ENCODE data around the gene TRIM50.
A peak's percentile ranks its signal among the peaks of the same experiment; 100 is the strongest.
"Not testable (repeated sequence)": the region's sequence is repeated elsewhere in the genome, so short reads cannot be mapped to it uniquely, and the experiment has no call there.

The TRIM50 gene

GRCh38 chr7:73330772-73331171, 2.9 kb upstream of the TRIM50 start:
- no peaks in the 10 kb centered on the region for H3K9me3 ChIP-seq (ENCODE audit: control insufficient read depth in 1 of 2, low read length in 2 of 2)
- no peak overlapping the region for H3K9ac ChIP-seq (ENCODE audit: low read depth in 1 of 2, low read length in 2 of 2)
- no peaks in the 10 kb centered on the region for H3K4me1 ChIP-seq (ENCODE audit: control insufficient read depth in 1 of 2, insufficient read depth in 2 of 2, low read length in 2 of 2)
- no peak overlapping the region for H3K27ac ChIP-seq (ENCODE audit: low read depth, low read length)
- no peaks in the 10 kb centered on the region for H3K36me3 ChIP-seq (ENCODE audit: control insufficient read depth in 1 of 2, insufficient read depth in 2 of 2, low read length in 2 of 2)
- no peaks in the 10 kb centered on the region for H3K27me3 ChIP-seq (ENCODE audit: control insufficient read depth in 1 of 2, insufficient read depth in 2 of 2, low read length in 2 of 2)
- no peak overlapping the region for H3K4me3 ChIP-seq (ENCODE audit: low read depth in 1 of 2, low read length in 2 of 2)

- Histone ChIP-seq H3K9ac (ENCODE audit: low read depth in 1 of 2, low read length in 2 of 2) (no peak overlapping the region), H3K4me3 (ENCODE audit: low read depth in 1 of 2, low read length in 2 of 2) (no peak overlapping the region), H3K36me3 (ENCODE audit: control insufficient read depth in 1 of 2, insufficient read depth in 2 of 2, low read length in 2 of 2) (no peaks in the 10 kb centered on the region), H3K4me1 (ENCODE audit: control insufficient read depth in 1 of 2, insufficient read depth in 2 of 2, low read length in 2 of 2) (no peaks in the 10 kb centered on the region), H3K27ac (ENCODE audit: low read depth, low read length) (no peak overlapping the region), H3K9me3 (ENCODE audit: control insufficient read depth in 1 of 2, low read length in 2 of 2) (no peaks in the 10 kb centered on the region), H3K27me3 (ENCODE audit: control insufficient read depth in 1 of 2, insufficient read depth in 2 of 2, low read length in 2 of 2) (no peaks in the 10 kb centered on the region)
Measured at GRCh38 chr7:73329861-73330581, 2.1 kb upstream of the TRIM50 start.

GRCh38 chr7:73328696-73329095, 814 bp upstream of the TRIM50 start:
- Histone ChIP-seq H3K9ac (ENCODE audit: low read depth in 1 of 2, low read length in 2 of 2) (no peak overlapping the region), H3K27me3 (ENCODE audit: control insufficient read depth in 1 of 2, insufficient read depth in 2 of 2, low read length in 2 of 2) (no peaks in the 10 kb centered on the region), H3K36me3 (ENCODE audit: control insufficient read depth in 1 of 2, insufficient read depth in 2 of 2, low read length in 2 of 2) (no peaks in the 10 kb centered on the region), H3K4me3 (ENCODE audit: low read depth in 1 of 2, low read length in 2 of 2) (no peak overlapping the region), H3K4me1 (ENCODE audit: control insufficient read depth in 1 of 2, insufficient read depth in 2 of 2, low read length in 2 of 2) (peaks cover 0 to 4% of the 10 kb centered on the region in 2 donors), H3K9me3 (ENCODE audit: control insufficient read depth in 1 of 2, low read length in 2 of 2) (no peaks in the 10 kb centered on the region), H3K27ac (ENCODE audit: low read depth, low read length) (no peak overlapping the region)

- not testable (repeated sequence) for H3K27me3 ChIP-seq (ENCODE audit: control insufficient read depth in 1 of 2, insufficient read depth in 2 of 2, low read length in 2 of 2); H3K4me3 ChIP-seq (ENCODE audit: low read depth in 1 of 2, low read length in 2 of 2); H3K9me3 ChIP-seq (ENCODE audit: control insufficient read depth in 1 of 2, low read length in 2 of 2); H3K9ac ChIP-seq (ENCODE audit: low read depth in 1 of 2, low read length in 2 of 2); H3K27ac ChIP-seq (ENCODE audit: low read depth, low read length); H3K4me1 ChIP-seq (ENCODE audit: control insufficient read depth in 1 of 2, insufficient read depth in 2 of 2, low read length in 2 of 2); H3K36me3 ChIP-seq (ENCODE audit: control insufficient read depth in 1 of 2, insufficient read depth in 2 of 2, low read length in 2 of 2)
Measured at GRCh38 chr7:73327449-73327848, 433 bp downstream of the TRIM50 start.

GRCh38 chr7:73325424-73325823, 2.5 kb downstream of the TRIM50 start:
- not testable (repeated sequence) for H3K4me3 ChIP-seq (ENCODE audit: low read depth in 1 of 2, low read length in 2 of 2)

GRCh38 chr7:73324081-73324845, 3.6 kb downstream of the TRIM50 start:
- peak overlapping the region; percentile 0 to 48 for H3K4me3 ChIP-seq (ENCODE audit: low read depth in 1 of 2, low read length in 2 of 2)
- not testable (repeated sequence) for H3K4me1 ChIP-seq (ENCODE audit: control insufficient read depth in 1 of 2, insufficient read depth in 2 of 2, low read length in 2 of 2); H3K9me3 ChIP-seq (ENCODE audit: control insufficient read depth in 1 of 2, low read length in 2 of 2); H3K27ac ChIP-seq (ENCODE audit: low read depth, low read length); H3K36me3 ChIP-seq (ENCODE audit: control insufficient read depth in 1 of 2, insufficient read depth in 2 of 2, low read length in 2 of 2); H3K27me3 ChIP-seq (ENCODE audit: control insufficient read depth in 1 of 2, insufficient read depth in 2 of 2, low read length in 2 of 2)
- H3K9ac ChIP-seq (ENCODE audit: low read depth in 1 of 2, low read length in 2 of 2) = peak overlapping the region in 1 of 2 donors; percentile 25

More at GRCh38 chr7:73325424-73325823, 2.5 kb downstream of the TRIM50 start:
- not testable (repeated sequence) for H3K4me1 ChIP-seq (ENCODE audit: control insufficient read depth in 1 of 2, insufficient read depth in 2 of 2, low read length in 2 of 2); H3K27ac ChIP-seq (ENCODE audit: low read depth, low read length); H3K9ac ChIP-seq (ENCODE audit: low read depth in 1 of 2, low read length in 2 of 2); H3K36me3 ChIP-seq (ENCODE audit: control insufficient read depth in 1 of 2, insufficient read depth in 2 of 2, low read length in 2 of 2); H3K9me3 ChIP-seq (ENCODE audit: control insufficient read depth in 1 of 2, low read length in 2 of 2); H3K27me3 ChIP-seq (ENCODE audit: control insufficient read depth in 1 of 2, insufficient read depth in 2 of 2, low read length in 2 of 2)

GRCh38 chr7:73323434-73324080, 4.3 kb downstream of the TRIM50 start:
- H3K9me3 ChIP-seq (ENCODE audit: control insufficient read depth in 1 of 2, low read length in 2 of 2); H3K36me3 ChIP-seq (ENCODE audit: control insufficient read depth in 1 of 2, insufficient read depth in 2 of 2, low read length in 2 of 2); H3K9ac ChIP-seq (ENCODE audit: low read depth in 1 of 2, low read length in 2 of 2); H3K4me1 ChIP-seq (ENCODE audit: control insufficient read depth in 1 of 2, insufficient read depth in 2 of 2, low read length in 2 of 2); H3K27me3 ChIP-seq (ENCODE audit: control insufficient read depth in 1 of 2, insufficient read depth in 2 of 2, low read length in 2 of 2); H3K27ac ChIP-seq (ENCODE audit: low read depth, low read length): not testable (repeated sequence)
- H3K4me3 ChIP-seq (ENCODE audit: low read depth in 1 of 2, low read length in 2 of 2) = peak overlapping the region in 1 of 2 donors; percentile 48

- H3K9me3 ChIP-seq (ENCODE audit: control insufficient read depth in 1 of 2, low read length in 2 of 2); H3K36me3 ChIP-seq (ENCODE audit: control insufficient read depth in 1 of 2, insufficient read depth in 2 of 2, low read length in 2 of 2); H3K27ac ChIP-seq (ENCODE audit: low read depth, low read length); H3K4me3 ChIP-seq (ENCODE audit: low read depth in 1 of 2, low read length in 2 of 2); H3K4me1 ChIP-seq (ENCODE audit: control insufficient read depth in 1 of 2, insufficient read depth in 2 of 2, low read length in 2 of 2); H3K9ac ChIP-seq (ENCODE audit: low read depth in 1 of 2, low read length in 2 of 2); H3K27me3 ChIP-seq (ENCODE audit: control insufficient read depth in 1 of 2, insufficient read depth in 2 of 2, low read length in 2 of 2): not testable (repeated sequence)
Measured at GRCh38 chr7:73320009-73320408, 7.9 kb downstream of the TRIM50 start.

GRCh38 chr7:73319541-73319940, 8.3 kb downstream of the TRIM50 start:
- not testable (repeated sequence) for H3K4me3 ChIP-seq (ENCODE audit: low read depth in 1 of 2, low read length in 2 of 2); H3K4me1 ChIP-seq (ENCODE audit: control insufficient read depth in 1 of 2, insufficient read depth in 2 of 2, low read length in 2 of 2); H3K9me3 ChIP-seq (ENCODE audit: control insufficient read depth in 1 of 2, low read length in 2 of 2); H3K36me3 ChIP-seq (ENCODE audit: control insufficient read depth in 1 of 2, insufficient read depth in 2 of 2, low read length in 2 of 2); H3K27me3 ChIP-seq (ENCODE audit: control insufficient read depth in 1 of 2, insufficient read depth in 2 of 2, low read length in 2 of 2); H3K9ac ChIP-seq (ENCODE audit: low read depth in 1 of 2, low read length in 2 of 2); H3K27ac ChIP-seq (ENCODE audit: low read depth, low read length)

- not testable (repeated sequence) for H3K27ac ChIP-seq (ENCODE audit: low read depth, low read length); H3K36me3 ChIP-seq (ENCODE audit: control insufficient read depth in 1 of 2, insufficient read depth in 2 of 2, low read length in 2 of 2); H3K4me1 ChIP-seq (ENCODE audit: control insufficient read depth in 1 of 2, insufficient read depth in 2 of 2, low read length in 2 of 2); H3K9ac ChIP-seq (ENCODE audit: low read depth in 1 of 2, low read length in 2 of 2); H3K9me3 ChIP-seq (ENCODE audit: control insufficient read depth in 1 of 2, low read length in 2 of 2); H3K27me3 ChIP-seq (ENCODE audit: control insufficient read depth in 1 of 2, insufficient read depth in 2 of 2, low read length in 2 of 2); H3K4me3 ChIP-seq (ENCODE audit: low read depth in 1 of 2, low read length in 2 of 2)
Measured at GRCh38 chr7:73318656-73319204, 9.2 kb downstream of the TRIM50 start.
